ENCODE measurements around the gene TMEM269.

TMEM269 gene

DNA sequence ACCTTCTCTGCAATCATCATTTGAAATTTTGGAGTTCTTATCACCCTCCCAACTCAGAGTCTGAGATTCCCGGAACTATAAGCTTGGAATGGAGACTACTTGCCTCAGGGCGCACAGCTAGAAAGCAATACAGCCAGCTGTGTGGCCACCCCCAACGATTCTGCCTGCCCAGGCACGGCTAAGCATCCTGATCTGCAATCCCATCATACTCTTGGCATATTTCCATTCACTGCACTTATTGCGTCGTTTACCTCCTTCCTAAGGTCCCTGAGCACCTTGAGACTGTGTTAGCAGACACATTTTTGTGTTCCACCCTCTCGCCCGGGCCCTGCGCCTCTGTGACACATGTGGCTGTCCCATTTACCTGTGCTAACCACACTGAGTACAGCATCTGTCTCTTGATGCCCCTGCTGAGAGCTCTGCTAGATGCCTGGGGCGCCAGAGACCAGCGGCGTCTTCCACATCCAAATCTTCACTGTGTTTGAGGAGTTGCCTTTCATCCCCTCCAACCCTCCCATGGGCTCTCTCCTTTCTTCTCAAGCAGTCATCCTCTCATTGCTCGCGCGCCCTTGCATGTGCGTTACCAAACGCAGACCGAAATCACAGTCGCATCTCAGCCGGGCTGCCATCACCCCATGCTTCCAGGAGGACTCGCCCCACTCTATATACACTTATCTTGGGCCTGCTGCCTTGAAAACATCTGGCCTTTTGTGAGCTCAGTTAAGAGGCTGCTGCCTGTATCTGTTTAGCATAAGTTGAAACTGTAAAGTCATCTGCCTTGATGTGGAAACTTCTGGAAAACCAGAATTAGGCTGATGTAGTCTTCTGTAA is 41.3 kb upstream of the TMEM269 start:
- TF ChIP-seq, protein P1, sequence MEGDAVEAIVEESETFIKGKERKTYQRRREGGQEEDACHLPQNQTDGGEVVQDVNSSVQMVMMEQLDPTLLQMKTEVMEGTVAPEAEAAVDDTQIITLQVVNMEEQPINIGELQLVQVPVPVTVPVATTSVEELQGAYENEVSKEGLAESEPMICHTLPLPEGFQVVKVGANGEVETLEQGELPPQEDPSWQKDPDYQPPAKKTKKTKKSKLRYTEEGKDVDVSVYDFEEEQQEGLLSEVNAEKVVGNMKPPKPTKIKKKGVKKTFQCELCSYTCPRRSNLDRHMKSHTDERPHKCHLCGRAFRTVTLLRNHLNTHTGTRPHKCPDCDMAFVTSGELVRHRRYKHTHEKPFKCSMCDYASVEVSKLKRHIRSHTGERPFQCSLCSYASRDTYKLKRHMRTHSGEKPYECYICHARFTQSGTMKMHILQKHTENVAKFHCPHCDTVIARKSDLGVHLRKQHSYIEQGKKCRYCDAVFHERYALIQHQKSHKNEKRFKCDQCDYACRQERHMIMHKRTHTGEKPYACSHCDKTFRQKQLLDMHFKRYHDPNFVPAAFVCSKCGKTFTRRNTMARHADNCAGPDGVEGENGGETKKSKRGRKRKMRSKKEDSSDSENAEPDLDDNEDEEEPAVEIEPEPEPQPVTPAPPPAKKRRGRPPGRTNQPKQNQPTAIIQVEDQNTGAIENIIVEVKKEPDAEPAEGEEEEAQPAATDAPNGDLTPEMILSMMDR (IDR thresholded peaks at IDR 0.05) = no peak

DNA sequence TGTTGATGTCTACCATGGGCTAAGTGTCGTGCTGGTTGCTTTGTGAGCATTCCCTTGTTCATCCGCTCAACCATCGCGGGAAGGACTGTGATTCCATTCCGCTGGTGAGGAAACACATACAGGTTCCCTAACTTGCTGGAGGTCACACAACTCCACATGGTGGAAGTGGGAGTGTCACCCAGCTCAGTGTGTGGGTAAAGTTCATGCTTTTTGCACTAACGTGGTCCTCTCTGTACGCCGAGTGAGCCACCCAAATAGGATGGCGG is 40.7 kb upstream of the TMEM269 start:
- TF ChIP-seq, protein P1 (IDR thresholded peaks at IDR 0.05) = no peak

DNA sequence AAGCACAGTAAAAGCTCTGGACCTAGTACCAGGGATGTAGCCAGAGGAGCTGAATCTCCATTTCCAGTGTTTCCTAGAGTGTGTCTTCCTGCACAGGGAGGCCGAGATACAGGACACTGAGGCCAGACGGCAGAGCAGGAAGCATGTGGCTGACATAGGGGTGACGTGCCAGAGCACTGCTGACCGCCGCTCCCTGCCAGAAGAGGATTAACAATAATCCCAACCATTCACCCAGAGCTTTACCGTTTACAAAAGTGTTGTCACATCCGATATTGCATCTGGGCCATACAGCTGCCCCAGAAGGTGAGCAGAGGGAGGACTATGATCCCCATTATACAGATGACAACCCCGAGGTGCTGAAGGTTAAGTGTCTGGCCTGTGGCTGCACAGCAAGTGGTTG is 38.9 kb upstream of the TMEM269 start:
- TF ChIP-seq, protein P1 (IDR thresholded peaks at IDR 0.05) = no peak

DNA sequence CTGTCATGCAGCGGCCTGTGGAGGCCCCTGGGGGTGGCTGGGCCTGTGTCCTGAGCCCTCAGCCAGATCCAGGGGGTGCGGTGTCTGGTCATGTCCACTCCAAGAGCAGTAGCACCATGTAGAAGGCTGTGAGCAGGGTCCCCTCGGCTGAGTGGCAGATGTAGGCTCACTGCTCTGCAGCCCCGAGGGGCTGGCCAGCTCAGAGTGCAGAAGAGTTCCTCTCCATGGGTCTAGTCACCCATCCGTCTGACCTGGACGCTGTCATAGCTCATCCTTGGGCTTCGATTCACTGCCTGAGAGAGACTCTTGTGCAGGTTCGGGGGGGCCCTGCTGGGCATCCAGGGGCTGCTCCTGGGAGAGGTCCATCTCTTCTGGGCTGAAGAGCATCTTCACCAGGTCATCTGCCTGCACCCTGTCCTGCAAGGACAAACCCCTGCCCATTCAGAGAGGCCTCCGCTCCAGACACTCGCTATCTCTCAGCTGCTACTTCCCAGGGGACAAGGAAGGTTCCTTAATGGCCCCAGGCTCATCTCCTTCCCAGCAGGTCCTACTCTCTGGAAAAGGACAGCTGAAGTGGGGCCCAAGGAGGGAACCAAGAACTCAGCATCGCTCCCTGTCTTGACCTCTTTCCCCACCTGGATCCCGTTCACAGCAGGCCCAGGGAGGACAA is 38.2 kb upstream of the TMEM269 start:
- TF ChIP-seq, protein P1 (IDR thresholded peaks at IDR 0.05) = no peak

DNA sequence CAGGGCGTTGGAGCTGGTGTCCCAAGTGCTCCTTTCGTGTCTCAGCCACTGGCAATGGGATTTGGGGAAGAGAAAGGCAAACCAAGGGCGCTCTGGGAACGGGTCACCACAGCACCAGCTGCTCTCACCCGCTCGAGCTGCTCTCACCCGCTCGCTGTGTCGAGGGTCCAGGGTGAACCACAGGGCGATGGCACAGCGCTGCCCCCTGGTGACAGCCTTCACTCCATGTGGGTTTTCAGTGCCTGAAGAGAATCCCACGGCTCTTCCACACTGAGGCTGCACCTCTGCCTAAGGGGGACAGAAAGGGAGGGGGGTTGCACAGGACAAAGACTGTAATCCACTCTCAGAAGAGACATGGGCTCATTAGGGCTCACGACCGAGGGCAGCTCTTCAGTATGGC is 37.7 kb upstream of the TMEM269 start:
- TF ChIP-seq, protein P1 (IDR thresholded peaks at IDR 0.05) = peak; percentile 56

DNA sequence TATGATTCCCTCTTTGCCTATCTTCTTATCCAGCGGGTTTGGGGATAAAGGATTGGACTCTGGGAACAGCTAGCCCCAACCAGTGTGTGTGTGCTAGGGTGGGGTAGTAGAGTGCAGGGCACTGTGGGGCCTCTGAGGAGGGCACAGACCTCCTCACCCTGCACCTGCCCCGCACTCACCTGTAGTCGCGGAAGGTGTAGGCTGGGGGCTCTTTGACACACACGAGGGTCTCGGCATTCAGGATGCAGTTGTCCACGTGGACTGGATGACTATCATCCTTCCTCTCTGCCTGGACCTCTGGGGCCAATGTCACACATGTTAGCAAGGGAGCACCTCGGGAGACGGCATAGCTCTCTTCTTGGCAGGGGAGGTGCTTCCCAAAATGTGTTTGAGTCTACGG is 36.8 kb upstream of the TMEM269 start:
- TF ChIP-seq, protein P1 (IDR thresholded peaks at IDR 0.05) = no peak

DNA sequence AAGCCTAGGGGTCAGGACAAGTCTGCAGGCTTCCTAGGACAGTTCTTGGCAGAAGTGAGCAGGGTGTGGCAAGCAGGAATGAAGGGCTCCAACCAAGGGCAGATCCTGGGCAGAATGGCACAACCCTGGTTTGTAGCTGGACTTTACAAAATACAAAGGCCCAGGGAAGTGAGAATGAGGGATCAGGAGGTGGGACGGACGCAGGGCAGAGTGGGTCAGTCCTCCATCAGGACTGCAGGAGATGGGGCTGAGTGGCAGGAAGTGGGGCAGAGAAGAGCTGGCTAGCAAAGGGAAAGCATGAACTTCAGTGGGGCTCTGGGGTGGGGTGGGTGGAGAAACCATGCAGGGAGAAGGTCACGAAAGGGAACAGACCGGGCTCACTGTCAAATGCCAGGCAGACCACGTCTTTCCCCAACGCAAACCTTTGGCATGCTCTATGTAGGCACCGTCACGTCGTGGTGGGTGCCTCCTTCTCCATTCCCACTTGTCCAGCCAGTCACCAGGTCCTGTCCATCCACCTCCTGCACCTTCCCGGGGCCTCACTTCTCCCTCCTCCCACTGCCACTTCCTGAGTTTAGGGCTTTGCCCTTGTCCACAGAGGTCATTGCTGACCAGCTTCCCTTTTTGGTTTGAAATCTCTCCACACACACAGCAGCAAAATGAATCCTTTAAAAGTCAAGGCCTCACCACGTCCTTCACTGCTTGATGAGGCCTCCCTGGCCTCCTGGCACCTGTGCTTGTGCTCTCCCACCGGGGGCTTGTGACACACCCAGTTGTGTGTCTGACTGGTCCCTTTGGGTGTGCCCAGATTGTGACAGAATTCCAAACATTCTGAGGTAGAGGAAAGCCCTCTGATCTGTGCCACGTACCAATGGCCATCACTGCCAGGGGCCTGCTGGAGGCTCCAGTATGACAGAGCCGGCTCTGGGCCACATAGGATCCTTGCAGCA is 36.1 kb upstream of the TMEM269 start:
- TF ChIP-seq, protein P1 (IDR thresholded peaks at IDR 0.05) = no peak
